Retina (tissue), 1 donor: ENCODE measurements around the gene CDK3.

ENCODE experiments used
- DNase-seq: peaks from one replicate; pipeline ENCODE4 v3.0.0-alpha.2; 2016

Gene CDK3

DNA sequence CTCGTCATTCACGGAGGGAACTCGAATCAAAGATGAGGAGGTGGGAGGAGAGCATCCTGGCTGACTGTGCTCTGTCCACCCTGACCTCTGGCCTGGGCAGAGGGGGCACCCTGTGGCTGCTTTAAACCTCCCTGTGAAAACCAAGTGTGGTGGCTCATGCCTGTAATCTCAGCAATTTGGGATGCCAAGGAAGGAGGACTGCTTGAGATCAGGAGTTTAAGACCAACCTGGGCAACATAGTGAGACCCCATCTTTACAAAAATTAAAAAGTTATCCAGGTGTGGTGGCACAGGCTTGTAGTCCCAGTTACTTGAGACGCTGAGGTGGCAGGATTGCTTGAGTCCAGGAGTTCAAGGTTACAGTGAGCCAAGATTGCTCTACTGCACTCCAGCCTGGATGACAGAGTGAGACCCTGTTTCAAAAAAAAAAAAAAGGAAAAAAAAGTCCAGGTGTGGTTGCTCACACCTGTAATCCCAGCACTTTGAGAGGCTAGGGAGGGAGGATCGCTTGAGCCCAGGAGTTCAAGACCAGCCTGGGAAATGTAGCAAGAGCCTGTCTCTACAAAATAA lies 5.8 kb upstream of the CDK3 start:
- no peak for DNase-seq

DNA sequence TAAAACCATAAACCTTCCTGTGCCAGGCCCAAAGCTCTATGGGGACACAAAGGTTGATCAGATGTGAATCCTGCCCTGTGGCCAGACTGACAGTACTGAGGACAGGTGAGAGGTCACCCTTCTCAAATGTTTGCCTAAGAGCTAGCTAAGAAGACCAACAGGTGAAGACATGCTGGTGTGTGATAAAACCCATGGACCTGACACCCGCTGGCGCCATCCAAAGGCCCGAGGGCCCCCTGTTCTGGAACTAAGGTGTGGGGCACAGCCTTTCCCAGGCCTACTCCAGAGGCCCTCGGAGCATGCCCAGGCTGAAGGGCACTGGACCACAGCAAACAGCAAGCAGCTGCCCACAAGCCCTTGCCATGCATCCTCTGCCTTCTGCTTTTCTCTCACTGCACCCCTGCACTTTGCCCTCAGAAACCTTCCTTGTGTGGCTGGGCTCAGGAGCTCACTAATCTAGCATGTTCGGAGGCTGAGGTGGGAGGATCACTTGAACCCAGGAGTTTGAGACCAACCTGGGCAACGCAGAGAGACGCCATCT lies 5.2 kb upstream of the CDK3 start:
- no peak for DNase-seq

DNA sequence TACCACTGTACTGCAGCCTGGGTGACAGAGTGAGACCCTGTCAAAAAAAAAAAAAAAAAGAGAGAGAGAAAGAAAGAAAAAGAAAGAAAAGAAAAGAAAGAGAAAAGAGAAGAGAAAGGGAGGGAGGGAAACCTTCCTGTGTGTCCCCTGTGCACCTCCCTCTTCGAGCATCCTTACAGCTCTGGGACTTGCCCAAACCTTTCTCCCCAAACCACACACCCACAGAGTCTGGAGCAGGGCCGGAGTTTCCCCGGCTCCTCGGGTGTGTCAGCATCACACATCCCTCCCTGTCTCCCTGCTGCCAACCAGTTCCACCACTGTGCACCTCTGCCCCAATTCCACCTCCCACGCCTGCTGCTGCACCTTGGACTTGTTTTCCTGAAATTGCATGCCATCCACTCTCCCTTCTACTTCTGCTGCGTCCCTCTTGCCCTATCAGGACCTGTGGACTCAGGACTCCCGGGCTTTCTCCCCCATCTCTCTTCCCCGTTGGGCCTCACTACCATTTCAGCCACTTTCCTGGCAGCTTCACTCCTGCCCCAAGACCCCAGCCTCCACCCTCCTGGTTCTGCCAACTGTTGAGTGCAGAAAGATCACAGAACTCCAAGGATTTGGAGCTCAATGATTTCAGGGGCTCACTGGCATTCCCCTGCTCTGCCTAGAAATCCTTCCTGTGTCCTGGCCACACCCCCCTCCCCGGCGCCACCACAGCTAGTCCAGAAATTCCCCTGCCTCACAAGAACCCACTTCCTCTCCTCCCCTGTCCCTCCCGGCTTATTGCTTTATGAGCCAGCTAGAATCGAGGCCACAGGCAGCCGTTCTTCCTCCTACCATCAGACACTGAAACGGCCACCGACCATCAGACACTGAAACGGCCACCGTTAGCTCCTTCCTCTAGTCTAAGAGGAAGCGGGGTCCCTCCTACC lies 3.7 kb upstream of the CDK3 start:
- DNase-seq = no peak

DNA sequence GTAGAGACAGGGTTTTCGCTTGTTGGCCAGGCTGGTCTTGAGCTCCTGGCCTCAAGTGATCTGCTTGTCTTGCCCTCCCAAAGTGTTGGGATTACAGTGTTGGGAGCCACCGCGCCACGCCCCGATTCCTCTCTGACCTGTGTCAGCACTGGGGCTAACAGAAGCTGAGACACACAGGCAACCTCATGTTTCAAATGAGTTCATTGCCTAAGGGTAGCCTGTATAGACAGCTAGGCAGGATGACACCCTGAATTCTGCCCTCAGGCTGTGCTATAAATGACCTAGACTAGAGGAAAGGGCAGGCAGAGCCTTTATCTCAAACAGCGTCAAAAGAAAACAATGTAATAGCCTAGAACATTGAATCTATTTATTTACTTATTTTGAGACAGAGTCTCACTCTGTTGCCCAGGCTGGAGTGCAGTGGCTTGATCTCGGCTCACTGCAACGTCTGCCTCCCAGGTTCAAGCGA lies 2.3 kb upstream of the CDK3 start:
- DNase-seq = no peak

DNA sequence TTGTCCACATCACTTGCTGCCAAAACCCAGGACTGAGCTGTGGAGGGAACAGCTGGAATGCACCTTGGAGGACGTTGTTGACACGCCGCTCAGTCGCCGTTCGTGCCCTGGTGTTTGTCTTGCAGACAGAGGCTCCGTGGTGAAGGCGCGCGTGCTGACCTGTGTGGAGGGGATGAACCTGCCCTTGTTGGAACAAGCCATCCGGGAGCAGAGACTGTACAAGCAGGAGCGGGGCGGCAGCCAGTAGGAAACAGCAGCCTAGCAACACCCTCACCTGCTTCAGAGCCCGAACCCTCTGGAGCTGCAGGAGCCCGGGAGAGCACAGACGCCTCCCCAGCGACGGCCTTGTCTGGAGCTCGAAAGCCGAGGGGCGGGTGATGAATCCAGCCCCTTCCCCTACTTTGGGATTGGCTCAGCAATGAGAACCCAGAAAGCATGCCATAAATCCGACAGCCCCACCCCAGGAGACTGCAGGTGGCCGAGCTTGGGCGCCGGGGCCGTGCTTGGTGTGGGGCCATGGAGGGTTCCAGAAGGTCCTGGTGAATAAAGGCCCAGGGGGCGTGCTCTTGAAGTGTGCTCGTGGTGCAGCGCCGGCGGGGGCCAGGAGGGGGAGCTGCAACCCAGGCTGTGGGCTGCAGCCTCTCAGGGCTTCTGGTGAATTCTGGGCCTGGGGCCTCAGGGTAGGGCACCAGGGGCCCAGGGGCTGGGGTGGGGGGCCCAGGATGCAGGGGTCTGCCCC lies 470 bp upstream of the CDK3 start:
- peak; percentile 63 for DNase-seq

DNA sequence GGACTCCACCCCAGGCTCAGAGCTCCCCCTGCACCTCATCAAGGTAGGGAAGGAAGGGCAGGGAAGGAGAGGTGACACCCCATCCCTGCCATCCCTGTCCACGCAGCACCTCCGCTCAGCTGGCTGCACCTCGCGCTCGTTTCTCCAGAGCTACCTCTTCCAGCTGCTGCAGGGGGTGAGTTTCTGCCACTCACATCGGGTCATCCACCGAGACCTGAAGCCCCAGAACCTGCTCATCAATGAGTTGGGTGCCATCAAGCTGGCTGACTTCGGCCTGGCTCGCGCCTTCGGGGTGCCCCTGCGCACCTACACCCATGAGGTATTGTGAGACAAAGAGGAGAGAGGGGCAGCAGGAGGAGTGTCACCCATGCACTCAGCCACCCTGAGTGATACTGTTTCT lies 1.4 kb downstream of the CDK3 start:
- no peak for DNase-seq

DNA sequence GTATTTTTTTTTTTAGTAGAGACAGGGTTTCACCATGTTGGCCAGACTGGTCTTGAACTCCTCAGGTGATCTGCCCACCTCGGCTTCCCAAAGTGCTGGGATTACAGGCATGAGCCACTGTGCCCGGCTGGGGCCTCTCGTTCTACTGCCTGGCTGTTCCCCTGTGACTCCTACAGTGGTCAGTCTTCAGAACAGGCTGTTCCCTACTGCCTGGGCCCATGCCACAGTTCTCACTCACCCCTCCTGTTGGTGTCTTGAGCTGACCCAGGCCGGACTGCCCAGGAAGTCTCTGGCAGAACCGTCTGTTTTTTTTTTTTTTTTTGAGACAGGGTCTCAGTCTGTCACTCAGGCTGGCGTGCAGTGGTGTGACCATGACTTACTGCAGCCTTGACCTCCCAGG lies 3.3 kb downstream of the CDK3 start:
- no peak for DNase-seq

DNA sequence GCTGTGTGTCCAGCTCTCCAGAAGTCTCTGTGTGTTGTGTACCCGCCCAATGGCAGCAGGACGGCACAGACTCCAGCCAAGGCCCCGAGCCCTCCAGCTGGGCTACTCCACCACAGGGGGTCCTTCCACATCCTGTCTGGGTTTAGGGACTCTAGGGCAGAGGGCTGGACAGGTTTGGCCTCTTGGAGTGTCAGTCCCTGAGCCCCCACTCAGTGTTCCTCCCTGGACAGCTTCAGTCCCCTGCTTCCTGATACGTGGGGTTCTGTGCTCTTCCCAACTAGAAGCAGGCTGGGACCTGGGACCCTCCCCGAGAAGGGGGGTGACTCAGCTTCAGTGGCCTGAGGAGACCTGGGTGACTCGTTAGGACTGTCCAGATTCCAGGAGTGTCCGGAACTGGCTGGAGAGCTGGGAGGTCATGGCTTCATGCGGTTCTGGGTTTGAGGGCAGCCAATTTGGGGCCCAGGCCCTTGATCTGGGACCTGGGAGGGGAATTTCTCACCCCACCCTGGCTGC lies 4.2 kb downstream of the CDK3 start:
- DNase-seq = no peak

DNA sequence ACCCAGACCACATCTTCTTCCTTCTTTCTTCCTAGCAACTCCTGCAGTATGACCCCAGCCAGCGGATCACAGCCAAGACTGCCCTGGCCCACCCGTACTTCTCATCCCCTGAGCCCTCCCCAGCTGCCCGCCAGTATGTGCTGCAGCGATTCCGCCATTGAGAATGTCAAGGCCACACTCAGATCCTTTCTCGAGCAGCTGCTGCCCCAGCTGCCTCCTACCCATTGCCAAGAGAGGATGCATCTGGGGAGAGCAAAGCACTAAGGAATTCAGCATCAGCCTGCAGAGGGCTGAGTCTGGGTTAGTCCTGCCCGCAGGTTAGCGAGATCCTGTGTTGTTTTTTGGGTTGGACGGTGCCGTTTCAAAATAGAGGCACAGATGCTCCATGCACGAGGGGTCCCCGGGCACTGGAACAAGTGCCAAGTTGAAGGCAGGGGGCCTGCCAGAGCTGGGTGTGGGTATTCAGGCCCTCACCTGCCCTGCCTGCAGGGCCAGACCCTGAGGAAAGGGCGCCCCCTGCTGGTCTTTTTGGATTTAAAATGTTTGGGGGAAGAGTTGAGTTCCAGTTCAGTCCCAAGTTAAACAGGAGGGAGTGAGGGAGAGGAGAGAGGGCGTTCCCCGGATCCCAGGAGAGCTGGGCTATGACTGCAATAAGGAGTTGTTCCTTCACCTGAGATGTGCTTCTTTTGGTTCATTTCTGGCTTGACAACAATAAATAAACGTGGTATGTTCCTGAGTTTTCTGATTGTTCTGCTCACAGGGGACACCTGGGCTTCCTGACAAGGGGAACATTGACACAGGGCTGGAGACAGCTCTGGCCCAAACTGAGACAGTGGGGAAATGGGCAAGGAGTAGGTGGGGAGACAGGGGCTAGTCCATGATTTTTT lies 4.9 kb downstream of the CDK3 start:
- DNase-seq = peak; percentile 71

DNA sequence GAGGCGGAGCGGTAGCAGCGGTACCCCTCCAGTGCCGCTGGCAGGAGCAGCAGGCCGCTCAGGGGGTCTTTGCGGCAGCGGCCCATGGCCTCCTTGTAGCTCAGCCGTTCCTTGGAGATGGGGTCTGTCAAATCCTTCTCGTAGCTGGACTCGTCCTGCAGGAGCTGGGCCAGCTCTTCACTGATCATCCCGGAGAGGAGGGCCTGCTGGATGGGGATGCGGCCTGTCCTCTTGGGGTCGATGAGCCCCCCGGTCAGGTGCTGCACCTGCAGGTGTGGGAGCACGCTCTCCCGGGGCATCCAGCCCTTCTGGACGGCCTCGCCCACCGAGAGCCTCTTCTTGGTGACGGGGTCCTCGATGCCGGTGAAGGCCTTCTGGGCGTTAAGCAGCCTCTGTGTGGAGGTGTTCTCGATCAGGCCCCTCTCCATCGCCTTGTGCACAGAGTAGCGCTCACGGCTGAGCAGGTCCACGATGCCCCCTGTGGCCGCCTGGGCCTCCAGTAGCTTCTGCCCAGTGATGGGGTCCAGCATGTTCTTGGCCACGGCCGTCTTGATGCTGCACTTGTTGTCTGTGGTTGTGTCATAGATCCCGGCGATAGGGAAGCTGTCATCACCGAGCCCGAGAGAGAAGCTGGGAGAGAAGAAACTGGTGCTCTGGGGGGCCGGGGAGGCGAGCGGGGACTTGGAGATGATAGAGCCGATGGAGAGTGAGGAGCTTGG lies 6.6 kb downstream of the CDK3 start:
- no peak for DNase-seq

DNA sequence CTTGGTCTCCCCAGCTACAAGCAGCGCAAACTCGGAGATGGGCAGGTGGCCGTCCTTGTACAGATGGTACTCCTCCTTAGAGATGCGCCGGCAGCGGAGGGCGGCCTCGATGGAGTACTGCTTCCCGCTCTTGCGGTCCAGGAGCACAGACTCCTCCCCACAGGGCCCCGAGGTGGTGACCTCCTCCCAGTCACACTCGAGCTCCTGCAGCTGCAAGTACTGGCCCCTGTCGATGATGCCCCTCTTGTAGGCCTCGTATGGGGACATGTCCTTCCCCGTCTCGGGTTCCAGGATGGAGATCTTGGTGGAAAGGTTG lies 7.2 kb downstream of the CDK3 start:
- no peak for DNase-seq

DNA sequence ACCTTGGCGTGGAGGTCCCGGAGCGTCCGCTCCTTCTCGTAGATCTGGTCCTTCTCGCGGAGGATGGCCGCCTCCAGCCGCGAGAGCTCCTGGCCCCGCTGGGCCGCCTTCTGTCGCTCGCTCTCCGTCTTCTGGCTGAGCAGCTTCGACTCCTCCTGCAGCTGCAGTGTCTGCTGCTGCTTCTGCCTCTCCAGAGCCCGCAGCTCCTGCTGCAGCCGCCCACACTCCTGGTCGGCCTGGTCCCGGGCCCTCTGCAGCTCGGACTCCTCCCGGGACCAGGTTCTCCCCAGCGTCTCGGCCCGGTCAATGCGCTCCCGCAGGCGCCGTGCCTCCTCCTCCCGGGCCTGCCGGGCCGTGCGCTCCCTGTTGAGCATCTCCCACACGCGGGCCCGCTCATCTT lies 7.6 kb downstream of the CDK3 start:
- DNase-seq = no peak

DNA sequence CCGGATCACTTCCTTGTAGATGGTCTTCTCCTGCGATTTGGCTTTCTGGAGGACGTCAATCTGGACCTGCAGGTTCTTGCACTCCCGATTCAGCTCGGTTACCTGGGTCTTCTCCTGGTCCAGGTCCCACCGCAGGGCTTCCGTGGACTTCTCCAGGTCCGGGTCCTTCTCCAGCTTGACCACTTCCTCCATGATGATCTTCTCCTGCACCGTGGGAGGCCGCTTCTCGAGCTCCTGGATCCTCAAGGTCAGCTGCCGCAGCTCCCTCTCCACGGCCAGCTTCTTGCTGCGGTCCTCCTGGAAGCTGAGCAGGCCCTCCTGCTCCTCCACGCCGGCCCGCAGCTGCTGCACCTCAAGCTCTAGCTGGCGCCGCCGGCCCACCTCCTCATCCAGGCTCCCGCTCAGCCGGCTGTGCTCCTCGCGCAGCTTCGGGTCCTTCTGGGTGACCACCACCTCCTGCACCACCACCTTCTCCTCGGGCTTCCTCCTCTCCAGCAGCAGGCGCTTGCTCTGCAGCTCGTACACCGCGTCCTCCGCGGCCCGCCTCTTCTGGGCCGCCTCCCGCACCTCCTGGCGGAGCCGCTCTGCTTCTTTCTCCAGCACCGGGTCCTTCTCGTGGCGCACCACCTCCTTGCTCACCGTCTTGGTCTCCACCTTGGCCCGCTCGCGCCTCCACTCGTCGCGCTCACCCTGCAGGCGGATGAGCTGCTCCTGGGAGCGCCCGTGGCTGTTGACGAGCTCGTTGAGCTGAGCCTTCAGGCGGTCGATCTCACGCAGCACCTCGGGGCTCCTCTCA lies 8.2 kb downstream of the CDK3 start:
- DNase-seq = no peak

DNA sequence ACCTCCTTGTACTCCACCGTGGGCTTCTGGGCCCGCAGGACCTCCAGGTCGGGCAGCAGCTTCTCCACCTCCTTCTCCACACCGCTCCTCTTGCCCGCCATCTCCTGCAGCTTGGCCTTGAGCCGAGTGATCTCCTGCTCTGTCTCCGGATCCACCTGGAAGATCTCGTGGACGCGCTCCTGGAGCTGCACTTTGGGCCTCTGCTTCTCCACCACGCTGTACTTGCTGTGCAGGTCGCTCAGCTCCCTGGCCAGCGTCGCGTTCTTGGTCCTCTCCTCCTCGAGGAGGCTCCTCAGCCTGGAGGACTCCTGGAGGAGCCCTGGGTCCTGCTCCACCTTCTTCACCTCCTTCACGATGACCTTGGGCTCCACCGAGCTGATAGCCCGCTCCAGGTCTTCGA lies 8.8 kb downstream of the CDK3 start:
- DNase-seq = no peak

DNA sequence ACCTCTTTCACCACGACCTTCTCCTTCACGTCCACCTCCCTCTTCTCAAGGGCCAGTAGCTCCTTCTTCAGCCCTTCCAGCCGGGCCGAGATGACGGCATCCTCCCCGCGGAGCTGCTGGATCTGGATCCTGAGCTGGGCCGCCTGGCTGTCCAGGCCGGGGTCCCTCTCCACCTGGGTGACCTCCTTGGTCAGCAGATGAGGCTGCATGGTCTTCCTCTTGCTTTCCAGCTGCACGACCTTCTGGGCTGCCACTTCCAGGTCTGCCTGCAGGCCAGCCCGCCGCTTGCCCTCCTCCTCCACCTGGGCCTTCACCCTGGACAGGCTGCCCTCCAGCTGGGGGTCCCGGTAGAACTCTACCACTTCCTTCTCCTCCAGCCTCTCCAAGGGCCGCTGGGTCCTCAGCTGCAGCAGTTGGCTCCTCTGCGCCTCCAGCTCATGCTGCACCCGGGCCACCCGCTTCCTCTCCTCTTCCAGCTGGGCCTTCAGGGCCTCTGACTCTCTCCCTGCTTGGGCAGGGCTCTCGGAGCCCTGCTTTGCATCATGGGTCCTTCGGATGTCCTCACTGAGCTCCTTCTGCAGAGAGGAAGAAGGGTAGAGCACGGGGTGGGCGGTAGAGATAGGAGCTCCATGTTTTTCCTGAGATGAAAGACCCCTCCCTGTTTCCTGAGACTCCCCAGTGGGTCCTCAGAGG lies 9.5 kb downstream of the CDK3 start:
- no peak for DNase-seq

DNA sequence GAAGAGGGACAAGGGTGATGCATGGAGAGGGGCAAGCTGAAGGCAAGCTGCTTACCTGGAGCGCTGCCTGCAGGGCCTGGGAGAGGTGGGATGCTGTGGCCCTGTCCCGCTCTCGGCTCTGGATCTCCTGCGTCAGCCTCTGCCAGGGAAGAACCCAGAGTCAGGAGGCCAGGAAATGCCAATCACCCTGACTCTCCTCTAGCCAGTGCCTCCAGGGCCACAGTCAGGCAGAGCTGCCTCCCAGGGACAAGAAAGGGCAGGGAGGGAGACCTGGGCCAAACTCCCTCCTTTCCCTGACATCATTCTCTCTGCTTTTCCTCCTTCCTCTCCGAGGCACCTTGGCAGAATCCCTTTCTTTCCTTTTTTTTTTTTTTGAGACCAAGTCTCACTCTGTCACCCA lies 11.3 kb downstream of the CDK3 start:
- no peak for DNase-seq

DNA sequence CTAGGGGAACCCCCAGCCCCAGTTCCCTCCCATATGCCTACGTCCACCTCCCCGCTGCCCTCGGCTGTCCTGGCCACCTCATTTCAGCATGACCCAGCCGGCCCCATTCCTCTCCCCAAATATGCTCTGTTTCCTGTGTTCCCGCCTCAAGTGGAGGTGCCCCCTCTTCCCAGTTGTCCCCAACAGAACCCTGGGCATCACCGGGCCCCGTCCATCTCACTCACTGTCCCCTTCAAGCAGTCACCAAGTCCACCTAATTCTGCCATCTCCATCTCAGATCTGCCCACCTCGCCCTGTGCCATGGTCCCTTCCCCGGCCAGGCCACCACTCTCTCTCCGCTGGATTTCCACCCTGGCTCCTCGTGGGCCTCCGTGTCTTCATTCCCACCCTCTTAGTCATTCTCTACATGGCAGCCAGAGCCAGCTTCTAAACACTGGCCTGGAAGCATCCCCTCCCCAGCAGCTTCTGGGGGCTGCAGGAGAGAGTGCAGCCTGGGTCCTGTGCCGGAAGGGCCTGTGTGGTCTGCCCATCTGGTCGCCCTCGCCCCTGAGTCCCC lies 12.8 kb downstream of the CDK3 start:
- no peak for DNase-seq

DNA sequence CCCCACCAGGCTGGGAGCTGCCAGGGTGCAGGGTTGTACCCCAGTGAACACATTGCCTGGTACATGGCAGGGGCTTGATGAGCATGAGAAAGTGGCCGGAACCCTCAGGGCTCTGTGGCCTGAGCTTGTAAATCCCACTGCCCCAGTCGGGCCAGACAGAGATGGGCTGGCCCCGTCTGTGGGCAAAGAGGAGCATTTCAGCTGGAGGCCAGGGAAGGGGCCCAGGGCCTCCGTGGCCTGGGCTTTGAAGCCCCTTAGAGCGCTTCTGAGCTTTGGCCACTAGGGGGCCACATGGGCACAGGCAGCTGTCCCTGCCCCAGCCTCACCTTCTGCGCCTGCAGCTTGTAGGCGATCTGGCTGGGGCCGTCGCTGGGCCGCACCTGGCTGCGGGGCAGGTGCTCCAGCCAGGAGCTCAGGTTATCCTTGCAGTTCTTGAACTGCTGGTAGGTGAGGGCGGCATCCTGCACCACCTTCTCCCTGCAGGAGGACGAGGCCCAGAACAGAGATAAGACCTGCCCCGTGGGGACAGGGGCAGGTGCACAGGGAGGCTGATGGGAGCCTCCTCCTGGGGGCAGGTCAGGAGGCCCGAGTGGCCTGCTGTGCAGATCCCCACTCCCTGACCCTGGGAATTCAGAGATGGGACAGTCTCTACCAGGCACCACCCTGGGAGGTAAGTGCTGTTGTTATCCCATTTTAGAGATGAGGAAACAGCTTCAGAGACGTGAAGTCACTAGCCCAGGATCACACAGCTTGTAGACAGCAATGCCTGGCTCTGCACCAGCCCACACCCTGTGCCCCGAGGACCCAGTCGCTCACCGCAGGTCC lies 13.7 kb downstream of the CDK3 start:
- peak; percentile 89 for DNase-seq

DNA sequence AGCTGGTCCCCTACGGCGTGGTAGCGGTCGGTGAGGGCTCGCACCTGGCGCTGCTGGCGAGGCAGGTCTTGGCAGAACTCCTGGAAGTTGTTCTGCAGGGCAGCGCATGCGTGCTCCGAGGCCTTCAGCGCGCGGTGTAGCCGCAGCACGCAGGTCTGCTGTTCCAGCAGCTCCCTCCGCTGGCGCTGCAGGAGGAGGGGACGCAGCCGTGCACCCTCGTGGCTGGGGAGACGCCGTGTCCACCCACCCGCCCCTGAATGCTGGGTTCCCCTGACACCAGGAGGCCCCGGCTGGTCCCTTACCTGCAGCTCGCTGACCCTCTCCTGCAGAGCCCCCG lies 14.2 kb downstream of the CDK3 start:
- DNase-seq = no peak
